Measurements from ENCODE around the gene LENG8. TPM values are rescaled to one million over a fixed set of nuclear protein-coding genes. Genes with fewer than 3 reads are reported as not detected.

The LENG8 gene
- total RNA-seq, 2 donors from 2014 or later = 139 to 171 TPM

GRCh38 chr19:54481326-54481930 is 32.4 kb downstream of the LENG8 start:
- no peak overlapping the region for H3K27ac Mint-ChIP-seq
- no peaks in the 10 kb centered on the region for H3K27me3 ChIP-seq (ENCODE audit: control insufficient read depth, insufficient read depth, low read length, poor library complexity, severe bottlenecking)
- 23 to 26% methylated on average over 14 to 16 of the region's 16 CpGs for WGBS, 2 experiments (ENCODE audit: insufficient coverage in 1 of 2, insufficient read length in 1 of 2)
- no peaks in the 10 kb centered on the region for H3K4me1 ChIP-seq (ENCODE audit: control insufficient read depth, insufficient read depth, low read length)
- no peak overlapping the region for H3K9ac ChIP-seq (ENCODE audit: extremely low read depth, low read length, poor library complexity, severe bottlenecking)
- H3K27ac ChIP-seq (ENCODE audit: low read depth, low read length) = no peak overlapping the region
- H3K27me3 Mint-ChIP-seq (ENCODE audit: insufficient read depth) = peaks cover 21% of the 10 kb centered on the region
- no peaks in the 10 kb centered on the region for H3K36me3 ChIP-seq (ENCODE audit: control insufficient read depth, insufficient read depth, low read length)
- TF ChIP-seq CTCF (conservative IDR thresholded peaks at IDR 0.05) = peak; percentile 83
- no peak overlapping the region for H3K4me3 Mint-ChIP-seq
- no peak overlapping the region for H3K4me3 ChIP-seq (ENCODE audit: low read length)
- H3K9me3 ChIP-seq (ENCODE audit: control insufficient read depth, low read length) = no peaks in the 10 kb centered on the region
- H3K9me3 Mint-ChIP-seq = peaks cover 10% of the 10 kb centered on the region
- no peaks in the 10 kb centered on the region for H3K36me3 Mint-ChIP-seq (ENCODE audit: low read depth)
- no peaks in the 10 kb centered on the region for H3K4me1 Mint-ChIP-seq
- peak; percentile 90 for DNase-seq

GRCh38 chr19:54482889-54483288 is 33.9 kb downstream of the LENG8 start:
- 89% methylated on average over 3 of the region's 3 CpGs; no CpG with 5 or more reads in 1 of the 2 experiments for WGBS, 2 experiments (ENCODE audit: insufficient coverage in 1 of 2, insufficient read length in 1 of 2)
- no peaks in the 10 kb centered on the region for H3K36me3 Mint-ChIP-seq (ENCODE audit: low read depth)
- H3K4me1 Mint-ChIP-seq = no peaks in the 10 kb centered on the region

GRCh38 chr19:54484451-54484850 is 35.5 kb downstream of the LENG8 start:
- H3K9ac ChIP-seq (ENCODE audit: extremely low read depth, low read length, poor library complexity, severe bottlenecking) = no peak overlapping the region
- no peak overlapping the region for H3K4me3 Mint-ChIP-seq
- H3K27me3 Mint-ChIP-seq (ENCODE audit: insufficient read depth) = peaks cover 7% of the 10 kb centered on the region
- no peaks in the 10 kb centered on the region for H3K36me3 Mint-ChIP-seq (ENCODE audit: low read depth)
- DNase-seq = no peak
- H3K4me3 ChIP-seq (ENCODE audit: low read length) = no peak overlapping the region
- H3K4me1 ChIP-seq (ENCODE audit: control insufficient read depth, insufficient read depth, low read length) = no peaks in the 10 kb centered on the region
- 74 to 78% methylated on average over 6 to 10 of the region's 10 CpGs for whole genome bisulfite sequencing, 2 experiments (ENCODE audit: insufficient coverage in 1 of 2, insufficient read length in 1 of 2)
- H3K27me3 ChIP-seq (ENCODE audit: control insufficient read depth, insufficient read depth, low read length, poor library complexity, severe bottlenecking) = no peaks in the 10 kb centered on the region
- no peak overlapping the region for H3K27ac ChIP-seq (ENCODE audit: low read depth, low read length)
- H3K9me3 Mint-ChIP-seq = peaks cover 18% of the 10 kb centered on the region
- H3K4me1 Mint-ChIP-seq = no peaks in the 10 kb centered on the region
- H3K9me3 ChIP-seq (ENCODE audit: control insufficient read depth, low read length) = no peaks in the 10 kb centered on the region
- H3K36me3 ChIP-seq (ENCODE audit: control insufficient read depth, insufficient read depth, low read length) = no peaks in the 10 kb centered on the region
- no peak overlapping the region for H3K27ac Mint-ChIP-seq
- no peak for TF ChIP-seq CTCF (conservative IDR thresholded peaks at IDR 0.05)

More at GRCh38 chr19:54482889-54483288, 33.9 kb downstream of the LENG8 start:
- no peak overlapping the region for H3K27ac Mint-ChIP-seq
- TF ChIP-seq CTCF (conservative IDR thresholded peaks at IDR 0.05) = no peak
- peaks cover 11% of the 10 kb centered on the region for H3K27me3 Mint-ChIP-seq (ENCODE audit: insufficient read depth)
- Histone ChIP-seq H3K27ac (ENCODE audit: low read depth, low read length) (no peak overlapping the region), H3K4me1 (ENCODE audit: control insufficient read depth, insufficient read depth, low read length) (no peaks in the 10 kb centered on the region), H3K27me3 (ENCODE audit: control insufficient read depth, insufficient read depth, low read length, poor library complexity, severe bottlenecking) (no peaks in the 10 kb centered on the region), H3K9me3 (ENCODE audit: control insufficient read depth, low read length) (no peaks in the 10 kb centered on the region), H3K4me3 (ENCODE audit: low read length) (no peak overlapping the region), H3K9ac (ENCODE audit: extremely low read depth, low read length, poor library complexity, severe bottlenecking) (no peak overlapping the region), H3K36me3 (ENCODE audit: control insufficient read depth, insufficient read depth, low read length) (no peaks in the 10 kb centered on the region)
- no peak overlapping the region for H3K4me3 Mint-ChIP-seq
- no peak for DNase-seq
- H3K9me3 Mint-ChIP-seq = peaks cover 10% of the 10 kb centered on the region
